GM10248 (cell line): ENCODE results near the gene MACROD1.
A peak's percentile ranks its signal among the peaks of the same experiment; 100 is the strongest.

Experiments used
- CTCF ChIA-PET: fragments of 300-600 bp; sonication (Branson Sonifier 250); formaldehyde crosslinking; extraction: SDS; loops from one replicate; lab custom pipeline; 2021; ENCODE audit warnings: antibody characterized with exemption; lab: Yijun Ruan, JAX
- POLR2A ChIA-PET: fragments of 350-650 bp; sonication (Branson Sonifier 250); formaldehyde crosslinking; extraction: SDS; loops from one replicate; lab custom pipeline; 2020; ENCODE audit warnings: antibody characterized with exemption; lab: Yijun Ruan, JAX
- DNase-seq: peaks from one replicate; pipeline ENCODE4 v3.0.0; 2012; ENCODE audit errors: extremely low spot score
- TF ChIP-seq, protein P1 (sequence below): IDR thresholded peaks from 2 replicates; pipeline ENCODE4 v1.5.1; 2012; ENCODE audit warnings: mild to moderate bottlenecking, low read depth; ENCODE audit errors: extremely low read depth, missing control alignments, control extremely low read depth

Gene MACROD1, protein sequence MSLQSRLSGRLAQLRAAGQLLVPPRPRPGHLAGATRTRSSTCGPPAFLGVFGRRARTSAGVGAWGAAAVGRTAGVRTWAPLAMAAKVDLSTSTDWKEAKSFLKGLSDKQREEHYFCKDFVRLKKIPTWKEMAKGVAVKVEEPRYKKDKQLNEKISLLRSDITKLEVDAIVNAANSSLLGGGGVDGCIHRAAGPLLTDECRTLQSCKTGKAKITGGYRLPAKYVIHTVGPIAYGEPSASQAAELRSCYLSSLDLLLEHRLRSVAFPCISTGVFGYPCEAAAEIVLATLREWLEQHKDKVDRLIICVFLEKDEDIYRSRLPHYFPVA

DNA sequence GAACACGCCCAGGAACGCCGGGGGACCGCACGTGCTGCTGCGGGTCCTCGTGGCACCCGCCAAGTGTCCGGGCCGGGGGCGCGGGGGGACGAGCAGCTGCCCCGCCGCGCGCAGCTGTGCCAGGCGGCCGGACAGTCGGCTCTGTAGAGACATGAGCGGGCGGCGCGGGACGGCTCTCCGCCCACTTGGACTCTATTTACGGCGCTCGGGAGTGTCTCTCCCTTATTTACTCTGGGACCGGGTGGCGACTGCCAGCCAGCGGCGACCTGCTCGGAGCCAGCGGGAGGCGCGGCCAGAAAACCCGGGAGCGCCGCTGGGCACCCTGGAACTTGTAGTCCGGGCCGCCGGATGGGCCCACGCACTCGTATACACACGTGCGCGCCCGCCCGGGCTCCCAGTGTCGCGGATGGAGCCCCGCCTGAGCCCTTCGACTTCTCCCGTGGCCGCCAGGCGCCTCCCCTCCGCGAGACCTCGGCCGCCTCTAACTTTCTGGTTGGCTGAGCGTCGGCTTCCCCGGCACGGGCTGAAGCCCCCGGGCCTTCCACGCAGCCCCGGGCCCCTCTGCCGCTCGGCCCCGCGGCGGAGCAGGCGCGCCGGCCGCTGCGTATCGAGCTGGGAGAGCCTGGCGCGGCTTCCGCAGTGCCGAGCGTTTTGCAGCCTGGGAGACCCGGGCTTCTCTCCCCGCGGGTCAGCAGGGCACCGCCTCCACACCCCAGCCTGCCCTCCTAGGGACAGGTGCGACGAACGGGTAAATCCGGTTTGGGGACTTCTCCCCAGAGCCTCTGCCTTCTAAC is at the start of gene MACROD1:
Gene MACROD1 (minus strand): TSS at position 272 of the 794 bp plus-strand sequence. CDS start 119 bp downstream, at position 153.
- CTCF ChIA-PET: interaction anchor here (1.0 to 7.6 kb wide), 3 partner anchors 14 to 38 kb away, joined by 3 to 49 read pairs (median 8); no protein-coding TSS in a partner anchor
- POLR2A ChIA-PET: no interaction called here
- DNase-seq: peak; percentile 89
- TF ChIP-seq, protein P1, sequence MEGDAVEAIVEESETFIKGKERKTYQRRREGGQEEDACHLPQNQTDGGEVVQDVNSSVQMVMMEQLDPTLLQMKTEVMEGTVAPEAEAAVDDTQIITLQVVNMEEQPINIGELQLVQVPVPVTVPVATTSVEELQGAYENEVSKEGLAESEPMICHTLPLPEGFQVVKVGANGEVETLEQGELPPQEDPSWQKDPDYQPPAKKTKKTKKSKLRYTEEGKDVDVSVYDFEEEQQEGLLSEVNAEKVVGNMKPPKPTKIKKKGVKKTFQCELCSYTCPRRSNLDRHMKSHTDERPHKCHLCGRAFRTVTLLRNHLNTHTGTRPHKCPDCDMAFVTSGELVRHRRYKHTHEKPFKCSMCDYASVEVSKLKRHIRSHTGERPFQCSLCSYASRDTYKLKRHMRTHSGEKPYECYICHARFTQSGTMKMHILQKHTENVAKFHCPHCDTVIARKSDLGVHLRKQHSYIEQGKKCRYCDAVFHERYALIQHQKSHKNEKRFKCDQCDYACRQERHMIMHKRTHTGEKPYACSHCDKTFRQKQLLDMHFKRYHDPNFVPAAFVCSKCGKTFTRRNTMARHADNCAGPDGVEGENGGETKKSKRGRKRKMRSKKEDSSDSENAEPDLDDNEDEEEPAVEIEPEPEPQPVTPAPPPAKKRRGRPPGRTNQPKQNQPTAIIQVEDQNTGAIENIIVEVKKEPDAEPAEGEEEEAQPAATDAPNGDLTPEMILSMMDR: no peak

DNA sequence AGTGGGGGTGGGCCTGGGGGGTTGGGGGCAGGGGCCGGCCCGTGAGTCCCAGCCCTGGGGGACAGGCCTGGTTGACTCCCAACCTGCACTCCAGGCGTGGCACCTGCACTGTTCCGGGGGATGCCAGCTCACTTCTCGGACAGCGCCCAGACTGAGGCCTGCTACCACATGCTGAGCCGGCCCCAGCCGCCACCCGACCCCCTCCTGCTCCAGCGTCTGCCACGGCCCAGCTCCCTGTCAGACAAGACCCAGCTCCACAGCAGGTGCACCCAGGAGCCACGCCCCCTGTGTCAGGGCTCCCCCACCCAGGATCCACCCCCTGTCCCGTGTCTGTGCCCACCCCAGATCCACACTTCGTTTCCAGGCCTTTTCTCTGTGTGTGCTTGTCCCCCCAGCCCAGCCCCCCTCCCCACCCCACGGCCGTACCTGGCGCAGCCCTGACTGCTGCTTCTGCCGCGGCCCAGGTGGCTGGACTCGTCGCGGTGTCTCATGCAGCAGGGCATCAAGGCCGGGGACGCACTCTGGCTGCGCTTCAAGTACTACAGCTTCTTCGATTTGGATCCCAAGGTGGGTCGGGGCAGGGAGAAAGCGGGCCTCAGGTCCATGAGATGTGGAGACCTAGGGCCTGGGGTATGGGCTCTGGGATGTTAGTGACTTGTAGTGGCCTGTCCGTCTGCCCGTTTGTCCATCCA is 45.4 kb upstream of the MACROD1 start:
- POLR2A ChIA-PET: no interaction called here
- TF ChIP-seq, protein P1: no peak
- DNase-seq: no peak
- CTCF ChIA-PET: interaction anchor here (2.0 to 16.7 kb wide), 3 partner anchors 18 to 92 kb away, joined by 7 to 368 read pairs (median 10); partner anchors contain the start of genes DNAJC4, FKBP2, NUDT22 and TRPT1

DNA sequence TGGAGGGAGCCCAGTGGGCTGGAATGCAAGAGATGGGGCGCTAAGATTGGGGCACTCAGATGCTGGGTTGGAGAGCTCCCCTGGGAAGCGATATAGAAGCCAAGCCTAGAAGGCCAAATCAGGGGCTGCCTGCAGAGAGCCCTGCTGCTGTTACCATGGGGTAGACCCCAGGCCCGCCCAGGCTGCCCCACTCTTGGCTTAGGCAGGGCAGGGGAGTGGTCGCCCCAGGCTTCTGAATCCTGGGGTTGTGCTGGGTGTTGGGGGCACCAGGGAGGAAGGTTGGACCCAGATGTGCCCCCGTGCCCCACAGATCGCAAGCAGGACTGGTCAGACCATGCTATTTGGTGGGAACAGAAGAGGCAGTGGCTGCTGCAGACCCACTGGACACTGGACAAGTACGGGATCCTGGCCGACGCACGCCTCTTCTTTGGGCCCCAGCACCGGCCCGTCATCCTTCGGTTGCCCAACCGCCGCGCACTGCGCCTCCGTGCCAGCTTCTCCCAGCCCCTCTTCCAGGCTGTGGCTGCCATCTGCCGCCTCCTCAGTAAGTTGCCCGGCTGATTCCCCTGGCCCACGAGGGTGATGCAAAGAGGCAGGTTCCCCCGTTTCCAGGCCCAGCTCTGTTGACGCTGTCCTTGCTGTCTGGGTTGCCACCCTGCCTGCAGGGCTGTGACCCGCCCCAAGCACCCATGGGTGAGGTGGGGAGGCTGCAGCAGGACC is 44.5 kb upstream of the MACROD1 start:
- POLR2A ChIA-PET: no interaction called here
- TF ChIP-seq, protein P1: no peak
- CTCF ChIA-PET: interaction anchor here (2.0 to 16.7 kb wide), 3 partner anchors 18 to 92 kb away, joined by 7 to 368 read pairs (median 219); partner anchors contain the start of genes CATSPERZ, DNAJC4, ESRRA and FKBP2

DNA sequence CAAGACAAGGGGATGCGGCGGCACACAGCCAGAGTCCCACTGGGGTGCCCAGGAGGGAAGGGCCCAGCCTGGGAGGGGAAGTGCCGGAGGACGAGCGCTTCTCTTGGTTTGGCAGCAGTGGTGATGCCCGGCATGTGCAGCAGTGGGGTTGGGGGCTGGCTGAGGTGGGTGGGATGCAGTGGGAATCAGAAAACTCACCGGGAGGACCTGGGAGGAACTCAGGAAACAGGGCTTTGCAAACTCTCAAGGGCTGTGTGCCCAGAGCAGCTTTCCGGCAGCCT is 43.6 kb upstream of the MACROD1 start:
- TF ChIP-seq, protein P1: no peak
- no peak for DNase-seq
- CTCF ChIA-PET: interaction anchor here (14.6 to 16.7 kb wide), 2 partner anchors 19 to 93 kb away, joined by 219 to 368 read pairs; partner anchors contain the start of genes CATSPERZ, DNAJC4, ESRRA and FKBP2
- POLR2A ChIA-PET: interaction anchor here (2.0 kb wide), 1 partner anchor 60 kb away, joined by 5 read pairs; no protein-coding TSS in a partner anchor

More for the DNA sequence above, 44.5 kb upstream of the MACROD1 start:
- DNase-seq: no peak

DNA sequence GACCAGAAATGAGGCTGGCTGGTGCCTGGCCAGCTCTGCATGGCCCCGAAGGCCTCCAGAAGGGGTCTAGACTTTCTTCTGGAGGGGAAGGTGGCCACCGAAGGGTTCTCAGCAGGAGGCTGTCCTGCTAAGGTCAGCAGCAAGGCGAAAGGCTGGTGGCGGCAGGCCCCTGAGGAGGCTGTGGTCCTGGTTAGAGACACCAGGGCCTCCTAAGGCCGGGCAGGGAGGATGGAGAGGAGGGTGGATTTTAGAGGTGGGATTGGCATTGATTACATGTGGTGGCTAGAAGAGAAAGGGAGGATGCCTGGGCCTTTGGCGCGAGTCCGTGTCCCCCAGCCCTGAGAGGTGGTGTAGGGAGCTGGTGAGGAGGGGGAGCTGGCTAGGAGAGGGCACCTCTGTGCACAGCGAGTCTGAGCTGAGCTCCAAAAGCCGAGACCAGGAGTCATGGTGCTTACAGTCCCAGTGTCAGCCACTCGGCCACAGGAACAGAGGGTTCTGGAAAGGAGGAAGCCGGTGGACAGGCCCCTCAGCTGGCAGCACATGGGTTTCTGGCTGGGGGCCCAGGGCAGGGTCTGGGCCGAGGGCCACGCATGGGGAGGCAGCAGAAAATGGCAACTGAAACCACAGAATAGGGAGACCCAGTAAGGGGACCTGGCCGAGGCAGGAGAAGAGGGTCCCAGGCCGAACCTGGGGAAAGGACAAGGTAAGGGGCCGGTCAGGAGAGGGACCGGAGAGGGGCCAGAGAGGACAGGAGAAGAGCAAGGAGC is 43.1 kb upstream of the MACROD1 start:
- no peak for DNase-seq
- CTCF ChIA-PET: interaction anchor here (14.6 to 16.7 kb wide), 2 partner anchors 20 to 94 kb away, joined by 219 to 368 read pairs; partner anchors contain the start of genes CATSPERZ, DNAJC4, ESRRA and FKBP2
- POLR2A ChIA-PET: interaction anchor here (2.0 to 4.7 kb wide), 2 partner anchors 24 to 60 kb away, joined by 5 to 36 read pairs; partner anchors contain the start of gene STIP1

More for the DNA sequence above, 43.1 kb upstream of the MACROD1 start:
- TF ChIP-seq, protein P1: no peak
